GM21515 (cell line): ENCODE data around the gene DNAH10.

Experiments used
- ATAC-seq: cut with Tn5 transposase; IDR thresholded peaks from one replicate; pipeline ENCODE4 v1.9.1; 2021; ENCODE audit not compliant: unreplicated experiment

DNAH10 gene

DNA sequence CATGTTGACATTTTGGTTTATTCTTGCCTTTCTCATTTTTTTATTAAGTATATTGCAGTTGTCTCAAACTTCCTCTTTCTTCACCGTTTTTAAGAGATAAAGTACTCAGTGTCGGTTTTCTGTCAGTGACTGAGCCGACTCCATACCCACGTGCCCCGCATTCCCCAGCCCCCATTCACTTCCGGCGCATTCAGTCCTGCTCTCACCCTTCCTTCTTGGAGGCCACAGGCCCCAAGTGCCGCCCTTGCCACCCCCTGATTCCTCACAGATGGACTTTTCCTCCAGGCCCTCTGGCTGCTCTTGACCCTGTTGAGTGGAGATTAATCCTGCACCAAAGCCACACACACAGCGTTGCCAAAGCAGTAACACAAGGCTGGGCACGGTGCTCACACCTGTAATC, 19.1 kb upstream of the DNAH10 start:
- ATAC-seq = no peak

GRCh38 chr12:123744836-123745235, 17.3 kb upstream of the DNAH10 start:
- ATAC-seq = no peak

GRCh38 chr12:123747309-123747708, 14.8 kb upstream of the DNAH10 start:
- ATAC-seq = no peak

- ATAC-seq = no peak
These were observed 13.9 kb upstream of the DNAH10 start for GRCh38 chr12:123748161-123748560.

- ATAC-seq = no peak
These were observed 13.4 kb upstream of the DNAH10 start for GRCh38 chr12:123748661-123749060.

- ATAC-seq = no peak
These were observed 12.7 kb upstream of the DNAH10 start for GRCh38 chr12:123749355-123749754.

- ATAC-seq = no peak
These were observed 11.9 kb upstream of the DNAH10 start for GRCh38 chr12:123750159-123750656.

DNA sequence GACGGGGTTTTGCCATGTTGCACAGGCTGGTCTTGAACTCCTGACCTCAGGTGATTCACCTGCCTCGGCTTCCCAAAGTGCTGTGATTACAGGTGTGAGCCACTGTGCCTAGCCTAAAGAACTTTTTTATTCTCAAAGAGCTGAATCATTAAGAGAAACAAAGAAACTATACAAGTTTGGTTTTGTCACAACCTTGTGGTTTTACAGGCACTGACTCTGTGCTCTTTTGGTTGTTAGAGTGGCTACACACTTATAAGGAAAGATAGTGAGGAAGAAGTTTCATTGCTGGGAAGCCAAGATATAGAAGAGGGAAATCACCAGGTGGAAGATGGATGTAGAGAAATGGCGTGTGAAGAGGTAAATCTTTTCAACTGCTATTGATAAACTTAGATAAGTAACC, 10.1 kb upstream of the DNAH10 start:
- no peak for ATAC-seq

DNA sequence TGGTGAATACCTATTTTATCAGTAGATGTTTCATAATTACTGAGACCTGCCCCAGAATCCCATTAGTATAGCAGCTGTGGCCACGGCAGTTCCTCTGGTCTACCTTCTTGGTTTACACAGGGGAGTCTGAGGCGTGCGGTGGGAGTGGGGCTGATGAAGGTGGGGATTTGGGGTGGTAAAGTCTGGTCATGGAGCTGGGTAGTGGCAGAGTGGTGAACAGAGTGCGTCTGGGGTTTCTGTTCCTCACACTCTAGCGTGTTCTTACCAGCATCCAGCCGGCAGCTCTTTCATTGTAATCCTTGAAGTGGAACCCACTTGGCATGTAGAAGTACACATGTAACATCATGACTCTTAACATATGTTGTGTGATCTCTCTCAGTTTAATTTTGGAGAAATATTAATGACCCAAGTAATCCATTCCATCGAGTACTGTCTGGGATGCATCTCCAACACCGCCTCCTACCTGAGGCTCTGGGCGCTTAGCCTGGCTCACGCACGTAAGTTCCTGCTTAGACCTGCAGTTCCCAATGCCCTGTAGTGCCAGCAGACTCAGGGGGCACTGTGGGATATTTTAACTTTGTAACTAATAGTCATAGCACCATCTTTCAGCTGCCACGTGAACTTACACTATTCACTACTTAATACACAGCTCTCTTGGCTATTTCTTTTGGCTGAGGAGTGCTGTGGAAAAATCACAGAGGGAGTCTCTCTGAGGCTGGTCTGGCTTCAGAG, 7.9 kb upstream of the DNAH10 start:
- no peak for ATAC-seq

DNA sequence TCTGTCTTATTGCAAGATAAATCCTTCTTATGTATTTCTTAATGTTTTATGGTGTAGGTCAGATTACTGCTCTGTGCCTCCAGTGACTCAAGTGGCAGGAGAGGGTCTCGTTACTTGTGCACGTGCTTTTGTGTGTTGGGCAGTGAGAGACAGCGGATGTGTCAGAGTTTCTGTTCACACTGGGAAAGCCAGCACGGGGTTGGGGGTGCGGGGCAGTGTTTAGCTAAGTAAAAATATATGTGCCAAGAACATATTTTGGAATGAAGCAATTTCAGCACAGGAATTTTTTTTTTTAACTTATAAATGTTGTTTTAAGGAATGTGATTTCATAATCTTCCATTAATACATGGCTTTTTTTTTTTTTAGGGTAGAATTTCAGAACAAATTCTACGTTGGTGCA, 4.5 kb upstream of the DNAH10 start:
- ATAC-seq = no peak

DNA sequence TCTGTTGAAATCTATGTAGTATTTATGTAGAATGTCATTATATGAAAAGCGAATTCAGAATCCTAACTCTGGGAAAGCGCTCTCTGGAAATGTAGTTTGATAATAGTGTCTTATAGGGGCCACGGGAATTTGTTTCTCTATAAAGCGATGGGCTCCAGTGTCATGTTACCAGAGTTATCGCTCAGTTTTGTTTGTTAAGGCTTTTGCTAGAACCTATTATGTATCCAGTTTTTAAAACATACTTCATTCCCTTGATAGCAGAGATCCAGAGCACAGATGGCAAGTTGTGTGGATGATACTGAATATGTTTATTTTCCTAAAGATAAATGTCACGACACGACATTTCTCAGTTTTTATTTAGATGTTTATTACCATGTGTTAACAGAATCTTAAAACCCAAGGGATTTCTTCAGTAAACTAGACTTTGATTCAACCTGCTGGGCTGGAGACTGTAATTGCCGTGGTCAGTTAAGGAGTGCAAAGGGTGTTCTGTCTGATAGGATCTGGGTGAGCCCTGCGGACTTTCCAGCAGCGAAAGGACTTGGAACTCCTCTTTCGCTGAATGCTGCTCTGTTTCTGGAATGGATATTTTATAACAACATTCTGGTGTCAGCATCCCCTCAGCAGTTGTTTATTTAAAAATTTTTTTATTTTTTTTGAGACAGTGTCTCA, 1.7 kb upstream of the DNAH10 start:
- no peak for ATAC-seq

DNA sequence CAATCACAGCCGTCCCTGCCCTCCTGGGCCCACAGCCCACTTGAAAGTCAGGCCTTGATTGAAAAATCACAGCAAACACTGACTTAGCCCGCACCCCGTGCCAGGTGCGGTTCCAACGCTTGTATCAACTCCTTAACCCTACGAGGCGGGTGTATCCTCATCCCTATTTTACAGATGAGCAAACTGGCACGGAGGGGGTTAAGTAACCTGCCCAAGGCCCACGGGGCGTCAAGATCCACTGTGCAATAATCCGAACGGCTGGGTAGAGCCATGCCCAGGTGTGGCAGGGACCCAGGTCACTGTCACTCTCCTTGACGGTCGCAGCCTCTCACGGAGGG, 583 bp downstream of the DNAH10 start:
- ATAC-seq = no peak

DNA sequence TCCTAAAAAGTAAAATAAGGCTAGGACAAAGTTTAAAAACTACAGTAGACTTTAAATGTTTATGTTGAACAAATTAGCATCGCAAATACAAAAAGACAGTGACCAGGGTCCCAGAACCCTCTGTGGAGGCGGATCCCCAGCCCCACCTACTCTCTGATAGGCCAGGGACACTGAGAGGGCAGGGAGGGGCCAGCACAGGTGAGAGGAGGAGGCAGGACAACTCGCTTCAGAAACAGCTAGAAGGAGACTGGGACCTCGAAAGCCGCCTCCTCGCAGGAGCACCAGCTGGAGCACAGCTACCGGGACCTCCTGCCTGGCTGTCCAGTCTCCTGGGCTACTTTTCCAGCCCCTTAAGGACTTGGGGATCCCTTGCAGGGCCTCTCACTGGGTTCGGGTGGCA, 992 bp downstream of the DNAH10 start:
- no peak for ATAC-seq

DNA sequence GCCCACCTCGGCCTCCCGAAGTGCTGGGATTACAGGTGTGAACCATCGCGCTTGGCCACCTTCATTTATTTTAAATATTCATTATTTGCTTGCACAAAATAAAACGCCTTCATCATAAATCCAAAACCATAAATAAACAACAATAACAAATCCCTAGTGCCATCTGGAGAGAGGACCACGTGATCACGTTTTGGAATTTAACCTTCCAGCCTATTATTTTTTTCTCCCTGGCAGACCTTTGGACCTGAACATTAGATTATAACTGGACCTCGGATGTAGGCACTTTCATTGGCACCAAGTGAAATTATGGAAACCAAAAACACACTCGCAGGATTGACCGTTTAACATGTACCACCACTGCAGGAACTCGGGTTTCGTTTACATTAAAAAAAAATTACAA, 2.0 kb downstream of the DNAH10 start:
- ATAC-seq = no peak

- no peak for ATAC-seq
These were observed 3.5 kb downstream of the DNAH10 start for GRCh38 chr12:123765504-123766035.

GRCh38 chr12:123767613-123768012, 5.5 kb downstream of the DNAH10 start:
- ATAC-seq = no peak

DNA sequence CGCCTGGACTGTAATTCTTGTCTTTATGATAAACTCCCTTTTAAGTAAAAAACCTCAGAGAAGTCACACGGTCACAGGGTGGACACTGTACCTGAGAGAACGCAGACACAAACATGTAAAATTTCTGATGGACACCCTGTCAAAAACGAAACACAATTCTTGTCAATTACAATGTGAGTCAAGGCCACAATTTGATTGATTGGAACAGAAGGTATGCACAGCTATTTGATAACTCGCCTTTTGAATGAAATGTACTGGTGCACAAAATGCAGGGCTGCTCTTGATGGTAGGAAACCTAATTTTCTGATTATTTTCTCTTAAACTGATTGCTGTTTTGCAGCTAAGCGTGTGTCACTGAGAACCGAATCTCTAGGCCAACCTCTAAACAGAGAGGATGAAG, 9.2 kb downstream of the DNAH10 start:
- no peak for ATAC-seq

DNA sequence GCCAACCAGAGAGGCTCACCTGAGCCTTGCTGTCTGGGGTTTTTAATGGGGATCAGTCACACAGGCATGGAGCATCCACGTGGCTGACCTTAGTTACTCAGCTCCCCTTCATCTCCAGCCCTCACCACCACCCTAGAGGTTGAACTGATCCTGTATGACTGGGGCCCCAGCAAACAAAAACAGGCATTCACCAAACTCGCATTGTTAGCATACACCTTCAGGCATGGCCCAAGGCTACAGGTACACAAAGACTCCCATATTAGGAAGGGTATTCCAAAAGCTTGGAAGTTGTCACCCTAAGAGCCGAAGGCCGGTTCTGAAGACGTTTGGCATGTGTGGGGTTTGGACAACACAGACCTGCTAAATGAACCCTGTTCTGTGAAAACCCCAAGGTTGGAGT, 10.0 kb downstream of the DNAH10 start:
- no peak for ATAC-seq

- no peak for ATAC-seq
These were observed 11.3 kb downstream of the DNAH10 start for GRCh38 chr12:123773375-123773774.

- no peak for ATAC-seq
These were observed 17.4 kb downstream of the DNAH10 start for GRCh38 chr12:123779551-123779950.

DNA sequence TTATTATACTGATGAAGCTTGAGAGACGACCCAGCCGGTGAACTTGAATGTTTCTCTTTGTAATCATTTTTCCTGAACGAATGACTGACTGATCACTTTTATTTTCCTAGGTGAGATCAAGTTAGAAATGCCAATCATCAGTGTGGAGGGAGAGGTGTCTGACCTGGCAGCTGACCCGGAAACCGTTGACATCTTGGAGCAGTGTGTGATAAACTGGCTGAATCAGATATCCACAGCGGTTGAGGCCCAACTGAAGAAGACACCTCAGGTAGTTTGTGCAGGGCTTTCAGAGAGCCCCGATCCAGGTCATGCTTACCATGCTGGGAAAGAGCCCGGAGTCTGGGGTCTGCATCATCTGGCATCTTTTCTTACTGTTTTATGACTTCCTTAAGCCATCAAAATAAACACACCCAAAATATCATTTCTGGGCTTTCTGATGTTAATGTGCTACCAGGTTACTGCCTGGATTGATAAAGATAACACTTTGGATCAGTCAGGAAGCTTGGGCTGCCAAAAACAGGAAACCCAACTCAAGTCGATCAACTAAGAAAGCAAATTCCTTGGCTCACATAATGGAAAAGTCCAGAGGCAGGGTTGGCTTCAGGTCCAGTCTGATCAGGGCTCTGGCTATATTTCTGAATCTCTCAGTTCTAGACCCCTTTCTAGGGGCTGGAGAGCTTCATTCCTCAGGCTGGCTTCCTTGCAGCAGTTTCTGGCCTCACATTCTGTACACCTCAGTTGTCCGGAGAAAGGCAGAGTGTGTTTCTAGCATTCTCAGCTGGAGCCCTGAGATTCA, 21.1 kb downstream of the DNAH10 start:
- ATAC-seq = no peak

GRCh38 chr12:123787466-123787865, 25.4 kb downstream of the DNAH10 start:
- no peak for ATAC-seq
